Measurements from ENCODE around the gene CYP39A1.

The CYP39A1 gene

GRCh38 chr6:46590765-46591164, 61.9 kb downstream of the CYP39A1 start:
- no peak for DNase-seq (ENCODE audit: low read depth)

- DNase-seq (ENCODE audit: low read depth) = no peak
Measured at GRCh38 chr6:46586906-46587305, 65.7 kb downstream of the CYP39A1 start.

GRCh38 chr6:46584586-46584985, 68.0 kb downstream of the CYP39A1 start:
- DNase-seq (ENCODE audit: low read depth) = no peak

GRCh38 chr6:46583721-46584120, 68.9 kb downstream of the CYP39A1 start:
- DNase-seq (ENCODE audit: low read depth) = no peak

- DNase-seq (ENCODE audit: low read depth) = no peak
Measured at GRCh38 chr6:46583081-46583480, 69.5 kb downstream of the CYP39A1 start.

- DNase-seq (ENCODE audit: low read depth) = no peak
Measured at GRCh38 chr6:46581459-46582177, 71.0 kb downstream of the CYP39A1 start.

- DNase-seq (ENCODE audit: low read depth) = no peak
Measured at GRCh38 chr6:46575530-46575929, 77.1 kb downstream of the CYP39A1 start.

GRCh38 chr6:46573140-46573539, 79.5 kb downstream of the CYP39A1 start:
- DNase-seq (ENCODE audit: low read depth) = no peak

GRCh38 chr6:46565531-46565930, 87.1 kb downstream of the CYP39A1 start:
- DNase-seq (ENCODE audit: low read depth) = no peak

GRCh38 chr6:46563924-46564323, 88.7 kb downstream of the CYP39A1 start:
- DNase-seq (ENCODE audit: low read depth) = no peak

GRCh38 chr6:46556053-46556452, 96.6 kb downstream of the CYP39A1 start:
- no peak for DNase-seq (ENCODE audit: low read depth)

- DNase-seq (ENCODE audit: low read depth) = no peak
Measured at GRCh38 chr6:46555129-46555528, 97.5 kb downstream of the CYP39A1 start.

GRCh38 chr6:46549155-46549554, 103.5 kb downstream of the CYP39A1 start:
- peak; percentile 6 for DNase-seq (ENCODE audit: low read depth)

GRCh38 chr6:46541556-46541955, 111.1 kb downstream of the CYP39A1 start:
- DNase-seq (ENCODE audit: low read depth) = no peak

- DNase-seq (ENCODE audit: low read depth) = no peak
Measured at GRCh38 chr6:46539866-46540265, 112.8 kb downstream of the CYP39A1 start.

GRCh38 chr6:46538800-46539480, 113.7 kb downstream of the CYP39A1 start:
- DNase-seq (ENCODE audit: low read depth) = no peak

- no peak for DNase-seq (ENCODE audit: low read depth)
Measured at GRCh38 chr6:46530896-46531295, 121.7 kb downstream of the CYP39A1 start.

- DNase-seq (ENCODE audit: low read depth) = no peak
Measured at GRCh38 chr6:46528961-46529750, 123.5 kb downstream of the CYP39A1 start.

- no peak for DNase-seq (ENCODE audit: low read depth)
Measured at GRCh38 chr6:46526607-46527006, 126.0 kb downstream of the CYP39A1 start.

GRCh38 chr6:46525583-46525982, 127.0 kb downstream of the CYP39A1 start:
- no peak for DNase-seq (ENCODE audit: low read depth)

GRCh38 chr6:46521464-46521971, 131.1 kb downstream of the CYP39A1 start:
- DNase-seq (ENCODE audit: low read depth) = peak; percentile 40

GRCh38 chr6:46517202-46517601, 135.4 kb downstream of the CYP39A1 start:
- DNase-seq (ENCODE audit: low read depth) = no peak

- DNase-seq (ENCODE audit: low read depth) = no peak
Measured at GRCh38 chr6:46513533-46513932, 139.1 kb downstream of the CYP39A1 start.

Measured in stromal cell of bone marrow (primary cell).